Mucosa of rectum (tissue), 2 donors: ENCODE data around the gene AXIN2.
A peak's percentile ranks its signal among the peaks of the same experiment; 100 is the strongest.

ENCODE experiments used
- H3K27ac ChIP-seq, 2 donors: one replicate each; pipeline ENCODE4 v1.7.0; 2013; ENCODE audit warnings: inconsistent platforms in 2 of 2, low read depth in 2 of 2, low read length in 2 of 2
- H3K27me3 ChIP-seq, 2 donors: one replicate each; pipeline ENCODE4 v1.7.0; 2013; ENCODE audit warnings: low read length in 2 of 2; ENCODE audit not compliant: control insufficient read depth in 2 of 2, insufficient read depth in 2 of 2
- H3K36me3 ChIP-seq, 2 donors: one replicate each; pipeline ENCODE4 v1.7.0; 2013; ENCODE audit warnings: low read length in 2 of 2; ENCODE audit not compliant: control insufficient read depth in 2 of 2, insufficient read depth in 2 of 2
- H3K4me1 ChIP-seq, 2 donors: one replicate each; pipeline ENCODE4 v1.7.0; 2013; ENCODE audit warnings: low read length in 2 of 2, mild to moderate bottlenecking in 1 of 2; ENCODE audit not compliant: control insufficient read depth in 2 of 2, insufficient read depth in 2 of 2
- H3K4me3 ChIP-seq, 2 donors: one replicate each; pipeline ENCODE4 v1.7.0; 2013; ENCODE audit warnings: low read length in 2 of 2
- H3K9ac ChIP-seq, 2 donors: one replicate each; pipeline ENCODE4 v1.7.0; 2013; ENCODE audit warnings: low read length in 2 of 2, low read depth in 1 of 2, mild to moderate bottlenecking in 1 of 2
- H3K9me3 ChIP-seq, 2 donors: one replicate each; pipeline ENCODE4 v1.7.0; 2013; ENCODE audit warnings: low read length in 2 of 2; ENCODE audit not compliant: control insufficient read depth in 2 of 2
- donor health status: healthy.
- donor health status: Normal muscosa, but diverticular disease.

AXIN2 gene

GRCh38 chr17:65546579-65546978, 14.9 kb downstream of the AXIN2 start:
- H3K4me1 ChIP-seq, result peaks cover 30 to 41% of the 10 kb centered on the region in 2 donors
- H3K4me3 ChIP-seq, result peak overlapping the region in 1 of 2 donors; percentile 10
- H3K27ac ChIP-seq, result peak overlapping the region; percentile 78 to 89
- H3K9ac ChIP-seq, result peak overlapping the region; percentile 9 to 46
- H3K27me3 ChIP-seq, result no peaks in the 10 kb centered on the region
- H3K9me3 ChIP-seq, result no peaks in the 10 kb centered on the region
- peaks cover 27 to 31% of the 10 kb centered on the region in 2 donors for H3K36me3 ChIP-seq

- Histone ChIP-seq H3K9me3 (no peaks in the 10 kb centered on the region), H3K27ac (peak overlapping the region; percentile 78 to 89), H3K27me3 (no peaks in the 10 kb centered on the region), H3K4me3 (no peak overlapping the region), H3K4me1 (peaks cover 26 to 34% of the 10 kb centered on the region in 2 donors), H3K36me3 (peaks cover 32 to 35% of the 10 kb centered on the region in 2 donors), H3K9ac (peak overlapping the region; percentile 9 to 46)
Observed at GRCh38 chr17:65545705-65546523, 15.5 kb downstream of the AXIN2 start.

GRCh38 chr17:65544672-65545071, 16.8 kb downstream of the AXIN2 start:
- no peaks in the 10 kb centered on the region for H3K27me3 ChIP-seq
- no peak overlapping the region for H3K4me3 ChIP-seq
- H3K36me3 ChIP-seq, result peaks cover 32 to 38% of the 10 kb centered on the region in 2 donors
- H3K9ac ChIP-seq, result no peak overlapping the region
- H3K27ac ChIP-seq, result no peak overlapping the region
- no peaks in the 10 kb centered on the region for H3K9me3 ChIP-seq
- peaks cover 19 to 31% of the 10 kb centered on the region in 2 donors for H3K4me1 ChIP-seq

GRCh38 chr17:65542610-65543009, 18.8 kb downstream of the AXIN2 start:
- Histone ChIP-seq H3K27ac (peak overlapping the region in 1 of 2 donors; percentile 24), H3K9ac (no peak overlapping the region), H3K9me3 (no peaks in the 10 kb centered on the region), H3K27me3 (no peaks in the 10 kb centered on the region), H3K4me1 (peaks cover 16 to 28% of the 10 kb centered on the region in 2 donors), H3K4me3 (no peak overlapping the region), H3K36me3 (peaks cover 35 to 42% of the 10 kb centered on the region in 2 donors)

- no peak overlapping the region for H3K9ac ChIP-seq
- H3K27me3 ChIP-seq, result no peaks in the 10 kb centered on the region
- H3K36me3 ChIP-seq, result peaks cover 35 to 46% of the 10 kb centered on the region in 2 donors
- H3K9me3 ChIP-seq, result no peaks in the 10 kb centered on the region
- H3K4me3 ChIP-seq, result no peak overlapping the region
- H3K27ac ChIP-seq, result no peak overlapping the region
- peaks cover 16 to 25% of the 10 kb centered on the region in 2 donors for H3K4me1 ChIP-seq
Observed at GRCh38 chr17:65542067-65542466, 19.4 kb downstream of the AXIN2 start.

GRCh38 chr17:65541453-65541852, 20.0 kb downstream of the AXIN2 start:
- Histone ChIP-seq H3K4me3 (no peak overlapping the region), H3K27ac (no peak overlapping the region), H3K9me3 (no peaks in the 10 kb centered on the region), H3K4me1 (peaks cover 10 to 20% of the 10 kb centered on the region in 2 donors), H3K27me3 (no peaks in the 10 kb centered on the region), H3K9ac (no peak overlapping the region), H3K36me3 (peaks cover 38 to 49% of the 10 kb centered on the region in 2 donors)

GRCh38 chr17:65539630-65540266, 21.7 kb downstream of the AXIN2 start:
- no peaks in the 10 kb centered on the region for H3K9me3 ChIP-seq
- no peak overlapping the region for H3K27ac ChIP-seq
- peaks cover 50 to 52% of the 10 kb centered on the region in 2 donors for H3K36me3 ChIP-seq
- H3K27me3 ChIP-seq, result no peaks in the 10 kb centered on the region
- no peak overlapping the region for H3K9ac ChIP-seq
- no peak overlapping the region for H3K4me3 ChIP-seq
- peaks cover 2 to 13% of the 10 kb centered on the region in 2 donors for H3K4me1 ChIP-seq

GRCh38 chr17:65538675-65539529, 22.5 kb downstream of the AXIN2 start:
- Histone ChIP-seq H3K9me3 (no peaks in the 10 kb centered on the region), H3K9ac (no peak overlapping the region), H3K27me3 (no peaks in the 10 kb centered on the region), H3K36me3 (peaks cover 55 to 57% of the 10 kb centered on the region in 2 donors), H3K4me1 (peaks cover 0 to 11% of the 10 kb centered on the region in 2 donors), H3K4me3 (no peak overlapping the region), H3K27ac (no peak overlapping the region)

GRCh38 chr17:65537845-65538674, 23.4 kb downstream of the AXIN2 start:
- Histone ChIP-seq H3K36me3 (peaks cover 53 to 58% of the 10 kb centered on the region in 2 donors), H3K4me3 (no peak overlapping the region), H3K27me3 (no peaks in the 10 kb centered on the region), H3K4me1 (peaks cover 2 to 3% of the 10 kb centered on the region in 2 donors), H3K27ac (no peak overlapping the region), H3K9me3 (no peaks in the 10 kb centered on the region), H3K9ac (no peak overlapping the region)
